MCF 10A (cell line): ENCODE data around the gene ACIN1. TPM values are rescaled to one million over a fixed set of nuclear protein-coding genes. Genes with fewer than 3 reads are reported as not detected.

Experiments
- BruUV-seq: library from RNA; stranded (reverse); fragments of 400-500 nt; replicated peaks from 2 replicates; lab custom pipeline; 2021; lab: Mats Ljungman, UMichigan
- CTCF ChIA-PET: fragments of 300-600 bp; sonication (Branson Sonifier 250); formaldehyde crosslinking; extraction: SDS; loops from one replicate; lab custom pipeline; 2021; ENCODE audit warnings: antibody characterized with exemption, inconsistent platforms; lab: Yijun Ruan, JAX
- POLR2A ChIA-PET: fragments of 300-600, 350-650 bp; sonication (Branson Sonifier 250); formaldehyde crosslinking; extraction: SDS; loops from one replicate; lab custom pipeline; 2020; ENCODE audit warnings: antibody characterized with exemption, inconsistent platforms; lab: Yijun Ruan, JAX
- DNase-seq: peaks from one replicate; pipeline ENCODE4 v3.0.0-alpha.2; 2018; ENCODE audit not compliant: unreplicated experiment
- H3K27ac Mint-ChIP-seq: one replicate; pipeline ENCODE4 v1.8.0; 2022; ENCODE audit warnings: mild to moderate bottlenecking, low read depth, mixed read lengths; ENCODE audit not compliant: unreplicated experiment
- H3K27me3 Mint-ChIP-seq: one replicate; pipeline ENCODE4 v1.8.0; 2022; ENCODE audit warnings: mixed read lengths; ENCODE audit not compliant: insufficient read depth, unreplicated experiment
- H3K36me3 Mint-ChIP-seq: one replicate; pipeline ENCODE4 v1.8.0; 2022; ENCODE audit warnings: mild to moderate bottlenecking, moderate library complexity, mixed read lengths; ENCODE audit not compliant: insufficient read depth, unreplicated experiment
- H3K4me1 Mint-ChIP-seq: one replicate; pipeline ENCODE4 v1.8.0; 2022; ENCODE audit warnings: mixed read lengths; ENCODE audit not compliant: insufficient read depth, unreplicated experiment
- H3K4me3 Mint-ChIP-seq: one replicate; pipeline ENCODE4 v1.8.0; 2022; ENCODE audit warnings: mild to moderate bottlenecking, moderate library complexity, mixed read lengths; ENCODE audit not compliant: unreplicated experiment
- H3K9me3 Mint-ChIP-seq: one replicate; pipeline ENCODE4 v1.8.0; 2022; ENCODE audit warnings: mixed read lengths; ENCODE audit not compliant: unreplicated experiment
- CTCF ChIP-seq: fragments of 200-600 bp; IDR thresholded peaks from one replicate; pipeline ENCODE4 v1.8.0; 2022; ENCODE audit warnings: antibody characterized with exemption, mild to moderate bottlenecking; ENCODE audit not compliant: unreplicated experiment
- intact Hi-C: fragments of 100-400 bp; cut with micrococcal nuclease; formaldehyde crosslinking; loops from 2 replicates; pipeline ENCODE4 v1.14.1; 2022
- total RNA-seq: library from RNA; stranded (reverse); gene quantifications from 2 replicates; pipeline ENCODE4 v1.2.3, GENCODE V29; 2022

ACIN1 gene
- total RNA-seq, 1 experiment from 2014 or later = 197 TPM

- Mint-ChIP-seq H3K4me1 (peaks cover 29% of the 10 kb centered on the region), H3K27me3 (no peaks in the 10 kb centered on the region), H3K4me3 (peak overlapping the region; percentile 83), H3K36me3 (peaks cover 44% of the 10 kb centered on the region), H3K27ac (peak overlapping the region; percentile 63), H3K9me3 (no peaks in the 10 kb centered on the region)
- ChIA-PET CTCF (interaction anchor here (0.6 to 16.3 kb wide), 20 partner anchors 9 to 616 kb away, joined by 3 to 620 read pairs (median 6); partner anchors contain the start of gene AJUBA), POLR2A (interaction anchor here (0.9 to 3.5 kb wide), 5 partner anchors 12 to 77 kb away, joined by 3 to 15 read pairs (median 5); no protein-coding TSS in a partner anchor)
- intact Hi-C loops = loop anchor here (1.0 to 5.0 kb wide), 2 partner anchors 53 to 234 kb away; no protein-coding TSS in a partner anchor
- DNase-seq = peak; percentile 74
- no TSS peak for BruUV-seq
- peak; percentile 60 for TF ChIP-seq CTCF
These were observed 38.6 kb downstream of the ACIN1 start for GRCh38 chr14:23056145-23056955.

DNA sequence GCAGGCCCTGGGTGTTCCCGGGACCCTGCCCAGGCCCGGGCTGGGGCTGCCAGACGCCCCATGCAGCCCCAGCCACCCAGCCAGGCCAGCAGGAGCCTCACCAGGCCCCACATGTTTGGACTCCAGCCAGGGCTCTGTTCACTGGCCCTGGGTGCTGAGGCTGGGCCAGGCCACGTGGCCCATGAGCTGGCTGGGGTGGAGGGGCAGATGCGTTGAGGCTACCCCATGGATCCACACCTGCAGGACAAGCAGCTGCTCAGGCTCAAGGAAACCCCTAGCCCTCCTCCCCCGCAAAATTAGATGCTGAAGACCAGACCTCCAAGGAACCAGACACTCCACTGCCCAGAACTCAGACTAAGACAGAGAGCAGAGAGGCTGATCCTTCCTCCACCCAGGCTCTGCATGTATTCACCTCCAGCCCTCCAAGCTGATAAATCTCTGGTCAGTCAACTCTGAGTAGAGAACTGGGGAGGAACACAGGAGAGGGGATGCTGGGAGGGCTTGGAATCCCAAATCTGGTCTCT is 39.3 kb downstream of the ACIN1 start:
- TF ChIP-seq CTCF = no peak
- H3K4me3 Mint-ChIP-seq = peak overlapping the region; percentile 83
- peaks cover 37% of the 10 kb centered on the region for H3K36me3 Mint-ChIP-seq
- intact Hi-C loops = loop anchor here (1.0 to 5.0 kb wide), 2 partner anchors 54 to 233 kb away; no protein-coding TSS in a partner anchor
- no peak overlapping the region for H3K27ac Mint-ChIP-seq
- H3K9me3 Mint-ChIP-seq = no peaks in the 10 kb centered on the region
- ChIA-PET CTCF (interaction anchor here (0.5 to 16.3 kb wide), 15 partner anchors 9 to 615 kb away, joined by 3 to 620 read pairs (median 5); partner anchors contain the start of gene AJUBA), POLR2A (interaction anchor here (1.4 to 3.5 kb wide), 4 partner anchors 13 to 76 kb away, joined by 4 to 15 read pairs (median 8); no protein-coding TSS in a partner anchor)
- peak; percentile 46 for DNase-seq
- H3K27me3 Mint-ChIP-seq = no peaks in the 10 kb centered on the region
- BruUV-seq = no TSS peak
- H3K4me1 Mint-ChIP-seq = peaks cover 29% of the 10 kb centered on the region

GRCh38 chr14:23055147-23055550 is 39.8 kb downstream of the ACIN1 start:
- Mint-ChIP-seq H3K27me3 (no peaks in the 10 kb centered on the region), H3K9me3 (no peaks in the 10 kb centered on the region), H3K4me1 (peaks cover 29% of the 10 kb centered on the region), H3K4me3 (no peak overlapping the region), H3K27ac (no peak overlapping the region), H3K36me3 (peaks cover 32% of the 10 kb centered on the region)
- CTCF ChIA-PET = interaction anchor here (0.5 to 16.3 kb wide), 14 partner anchors 9 to 614 kb away, joined by 3 to 620 read pairs (median 4); partner anchors contain the start of gene AJUBA
- TF ChIP-seq CTCF = no peak
- intact Hi-C loops = loop anchor here (5.0 kb wide), 1 partner anchor 233 kb away; no protein-coding TSS in a partner anchor
- DNase-seq = no peak
- BruUV-seq = no TSS peak
- POLR2A ChIA-PET = interaction anchor here (1.4 to 2.1 kb wide), 2 partner anchors 14 to 75 kb away, joined by 4 to 5 read pairs; no protein-coding TSS in a partner anchor
